Skin epidermis (tissue), 12 donors: ENCODE results near the gene PFDN1.
"Not testable (repeated sequence)": the region's sequence is repeated elsewhere in the genome, so short reads cannot be mapped to it uniquely, and the experiment has no call there.

Experiments used
- H3K27ac ChIP-seq, 21 experiments: fragments of 200-600 bp; sonication (generic) in 11 of 21; one replicate each; pipeline ENCODE4 v1.5.0; 2020; ENCODE audit warnings: mild to moderate bottlenecking in 3 of 21, inconsistent platforms in 2 of 21, moderate library complexity in 2 of 21
- H3K4me3 ChIP-seq, 7 experiments: fragments of 200-600 bp; sonication (generic) in 2 of 7; one replicate each; pipeline ENCODE4 v1.5.0; 2020; ENCODE audit warnings: inconsistent platforms in 2 of 7, mild to moderate bottlenecking in 2 of 7, moderate library complexity in 1 of 7

PFDN1 gene

GRCh38 chr5:140223567-140223966 is 79.3 kb downstream of the PFDN1 start:
- Histone ChIP-seq H3K27ac (no peak overlapping the region), H3K4me3 (no peak overlapping the region)

GRCh38 chr5:140222416-140222815 is 80.5 kb downstream of the PFDN1 start:
- peak overlapping the region in 1 of 21 experiments; percentile 68 for H3K27ac ChIP-seq
- no peak overlapping the region for H3K4me3 ChIP-seq

- H3K4me3 ChIP-seq, result no peak overlapping the region
- peak overlapping the region in 2 of 21 experiments; percentile 50 to 68 for H3K27ac ChIP-seq
Observed at GRCh38 chr5:140221697-140222223, 81.1 kb downstream of the PFDN1 start.

GRCh38 chr5:140220698-140221064 is 82.2 kb downstream of the PFDN1 start:
- peak overlapping the region in 1 of 21 experiments; percentile 7 for H3K27ac ChIP-seq
- H3K4me3 ChIP-seq, result no peak overlapping the region

- no peak overlapping the region for H3K4me3 ChIP-seq
- peak overlapping the region in 2 of 21 experiments; percentile 2 to 7 for H3K27ac ChIP-seq
Observed at GRCh38 chr5:140220032-140220697, 82.7 kb downstream of the PFDN1 start.

- Histone ChIP-seq H3K27ac (no peak overlapping the region), H3K4me3 (no peak overlapping the region)
Observed at GRCh38 chr5:140219068-140219991, 83.6 kb downstream of the PFDN1 start.

- H3K4me3 ChIP-seq, result no peak overlapping the region
- no peak overlapping the region for H3K27ac ChIP-seq
Observed at GRCh38 chr5:140217299-140218026, 85.4 kb downstream of the PFDN1 start.

- H3K27ac ChIP-seq, result no peak overlapping the region
- H3K4me3 ChIP-seq, result no peak overlapping the region
Observed at GRCh38 chr5:140216478-140217074, 86.3 kb downstream of the PFDN1 start.

- Histone ChIP-seq H3K4me3 (no peak overlapping the region), H3K27ac (no peak overlapping the region)
Observed at GRCh38 chr5:140215276-140215675, 87.6 kb downstream of the PFDN1 start.

GRCh38 chr5:140214831-140215230 is 88.1 kb downstream of the PFDN1 start:
- H3K4me3 ChIP-seq, result no peak overlapping the region
- no peak overlapping the region for H3K27ac ChIP-seq

- no peak overlapping the region for H3K4me3 ChIP-seq
Observed at GRCh38 chr5:140213370-140213983, 89.4 kb downstream of the PFDN1 start.

GRCh38 chr5:140208065-140208464 is 94.8 kb downstream of the PFDN1 start:
- H3K27ac ChIP-seq, result no peak overlapping the region
- no peak overlapping the region for H3K4me3 ChIP-seq

More at GRCh38 chr5:140213370-140213983, 89.4 kb downstream of the PFDN1 start:
- H3K27ac ChIP-seq, result no peak overlapping the region

- no peak overlapping the region for H3K4me3 ChIP-seq
- H3K27ac ChIP-seq, result no peak overlapping the region
Observed at GRCh38 chr5:140207250-140207964, 95.5 kb downstream of the PFDN1 start.

- Histone ChIP-seq H3K27ac (no peak overlapping the region), H3K4me3 (no peak overlapping the region)
Observed at GRCh38 chr5:140205952-140206351, 96.9 kb downstream of the PFDN1 start.

- Histone ChIP-seq H3K4me3 (no peak overlapping the region), H3K27ac (no peak overlapping the region)
Observed at GRCh38 chr5:140205216-140205615, 97.7 kb downstream of the PFDN1 start.

- Histone ChIP-seq H3K27ac (no peak overlapping the region), H3K4me3 (no peak overlapping the region)
Observed at GRCh38 chr5:140202610-140203009, 100.3 kb downstream of the PFDN1 start.

GRCh38 chr5:140202078-140202477 is 100.8 kb downstream of the PFDN1 start:
- no peak overlapping the region for H3K27ac ChIP-seq
- no peak overlapping the region for H3K4me3 ChIP-seq

- not testable (repeated sequence) for H3K4me3 ChIP-seq, H3K27ac ChIP-seq
Observed at GRCh38 chr5:140198915-140199314, 104.0 kb downstream of the PFDN1 start.

GRCh38 chr5:140197023-140197422 is 105.9 kb downstream of the PFDN1 start:
- Histone ChIP-seq H3K27ac (no peak overlapping the region), H3K4me3 (no peak overlapping the region)
